ENCODE data around the gene COL6A2. TPM values are rescaled to one million over a fixed set of nuclear protein-coding genes. Genes with fewer than 3 reads are reported as not detected.

Gene COL6A2
- total and polyA plus RNA-seq, 2 of the 4 experiments (the other 2 are of a cell fraction): 208 to 1,065 TPM

DNA sequence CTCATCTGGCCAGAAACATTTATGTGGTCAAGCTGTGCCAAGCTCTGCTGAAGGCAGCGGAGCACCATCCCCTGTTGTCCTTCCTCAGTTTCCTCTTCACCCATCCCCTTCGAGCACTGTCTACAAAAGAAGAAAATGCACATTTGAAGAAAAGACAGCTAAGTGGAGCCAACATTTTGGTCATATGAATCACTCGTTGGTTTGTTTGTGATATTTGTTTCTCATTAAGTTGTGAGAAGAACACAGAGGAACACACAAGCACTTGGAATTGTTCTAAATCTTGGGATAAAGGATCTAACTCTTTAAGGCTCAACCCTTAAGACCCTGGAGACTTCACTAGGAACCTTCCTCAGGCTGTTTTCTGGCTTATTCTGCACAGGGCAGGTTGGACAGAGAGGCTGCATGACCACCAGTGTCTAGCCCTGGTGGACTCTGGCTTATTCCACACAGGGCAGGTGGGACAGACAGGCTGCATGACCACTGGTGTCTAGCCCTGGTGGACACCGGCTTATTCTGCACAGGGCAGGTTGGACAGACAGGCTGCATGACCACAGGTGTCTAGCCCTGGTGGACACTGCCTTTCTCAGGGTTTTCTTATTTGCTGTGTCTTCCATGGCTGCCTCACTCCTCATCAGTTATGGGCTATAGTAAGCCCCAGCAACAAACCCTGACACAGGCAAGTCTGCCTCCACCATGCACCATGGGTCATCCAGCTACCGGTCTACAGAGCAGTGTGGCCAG lies 35.3 kb upstream of the COL6A2 start:
- intact Hi-C loops (cut with micrococcal nuclease): no loop called here
- H3K9me1 ChIP-seq (ENCODE audit: insufficient read depth, low read length): peaks cover 35% of the 10 kb centered on the region
- WGBS, 2 experiments (ENCODE audit: extremely low coverage in 2 of 2, insufficient read length in 1 of 2): no CpG with 5 or more reads among the region's 5 CpGs
- H4K8ac ChIP-seq (ENCODE audit: low read depth in 2 of 2, low read length in 2 of 2): peak overlapping the region in 1 of 2 experiments; percentile 94
- peak overlapping the region; percentile 100 for H2BK120ac ChIP-seq (ENCODE audit: low read depth, low read length)
- H3K4ac ChIP-seq (ENCODE audit: low read depth, low read length): peak overlapping the region; percentile 97
- H3K18ac ChIP-seq (ENCODE audit: low read depth, low read length): peak overlapping the region; percentile 57
- dilution Hi-C loops (cut with HindIII; ENCODE audit: low sequenced_read_pairs, unreplicated experiment): no loop called here
- peaks cover 40% of the 10 kb centered on the region for H3K4me1 ChIP-seq (ENCODE audit: control insufficient read depth, insufficient read depth, low read length)
- H2AFZ ChIP-seq (replicated peaks; ENCODE audit: low read length, poor library complexity): peak overlapping the region; percentile 15
- DNase-seq: no peak
- H2BK5ac ChIP-seq (ENCODE audit: low read depth, low read length, poor library complexity, severe bottlenecking): peak overlapping the region; percentile 99
- peaks cover 6% of the 10 kb centered on the region for H3K9me3 ChIP-seq (ENCODE audit: control insufficient read depth, insufficient read depth, low read length)
- TF ChIP-seq POLR2A (IDR thresholded peaks at IDR 0.05; ENCODE audit: low read depth, low read length): no peak
- H3K4me2 ChIP-seq (ENCODE audit: low read depth, low read length): no peak overlapping the region
- H3K9ac ChIP-seq (ENCODE audit: low read depth, low read length): no peak overlapping the region
- H3K4me3 ChIP-seq (ENCODE audit: insufficient read depth, low read depth, low read length): no peak overlapping the region
- H2AK5ac ChIP-seq (ENCODE audit: low read depth, low read length): peak overlapping the region; percentile 100
- peak overlapping the region; percentile 98 for H4K91ac ChIP-seq (ENCODE audit: insufficient read depth, low read depth, low read length)
- in situ Hi-C loops (cut with MboI; ENCODE audit: low sequenced_read_pairs): no loop called here
- H2BK15ac ChIP-seq (ENCODE audit: low read depth, low read length): peak overlapping the region; percentile 85; the same call in 2 of the 3 replicates
- peak overlapping the region; percentile 97 for H2BK20ac ChIP-seq (ENCODE audit: low read depth, low read length)
- H4K5ac ChIP-seq (ENCODE audit: low read depth, low read length): peak overlapping the region; percentile 37; the same call in 1 of the 2 replicates
- H3K79me1 ChIP-seq (ENCODE audit: low read depth in 1 of 2, low read length in 2 of 2): peaks cover 3 to 54% of the 10 kb centered on the region in 2 experiments; a peak in 2 of 4 replicates
- no peaks in the 10 kb centered on the region for H4K20me1 ChIP-seq (ENCODE audit: insufficient read depth, low read length)
- no peaks in the 10 kb centered on the region for H3K27me3 ChIP-seq (ENCODE audit: control insufficient read depth, insufficient read depth, low read length)
- no peak overlapping the region; the same call in 1 of the 2 replicates for H3K56ac ChIP-seq (ENCODE audit: extremely low read depth, insufficient read depth, low read length)
- H3K14ac ChIP-seq (replicated peaks; ENCODE audit: low read depth, low read length): peak overlapping the region; percentile 78
- ChIA-PET POLR2A (ENCODE audit: unreplicated experiment) (no interaction called here), CTCF (no interaction called here)
- H2AK9ac ChIP-seq (replicated peaks; ENCODE audit: low read depth, low read length, poor library complexity): no peak overlapping the region
- BruUV-seq (replicated peaks): no TSS peak
- ATAC-seq (ENCODE audit: low read depth): no peak
- peak overlapping the region; percentile 19 for H3K27ac ChIP-seq (ENCODE audit: insufficient read depth, low read length)
- H3K23ac ChIP-seq (ENCODE audit: low read depth, low read length): peak overlapping the region; percentile 43; the same call in 1 of the 2 replicates
- H3K36me3 ChIP-seq (ENCODE audit: control insufficient read depth, insufficient read depth, low read length): no peaks in the 10 kb centered on the region
